GM12878 (cell line): ENCODE results near the gene CNTN4. TPM values are rescaled to one million over a fixed set of nuclear protein-coding genes. Genes with fewer than 3 reads are reported as not detected.

Experiments
- ATAC-seq: fragments of 200-7000 bp; cut with Tn5 transposase; 3 replicates; pipeline ENCODE4 v1.9.1; 2020; ENCODE audit warnings: mild to moderate bottlenecking, moderate library complexity
- BruUV-seq: library from RNA; stranded (reverse); fragments of 400-500 nt; replicated peaks from 2 replicates; lab custom pipeline; 2021; lab: Mats Ljungman, UMichigan
- CTCF ChIA-PET: fragments of 300-600 bp; sonication (Branson Sonifier 250); formaldehyde crosslinking; extraction: SDS; loops from one replicate; lab custom pipeline; 2021; ENCODE audit warnings: inconsistent platforms; lab: Yijun Ruan, JAX
- POLR2A ChIA-PET: fragments of 350-600 bp; formaldehyde crosslinking; extraction: SDS; loops from one replicate; lab custom pipeline; 2021; ENCODE audit warnings: inconsistent platforms; lab: Charles Lee
- RAD21 ChIA-PET: fragments of 300-600 bp; sonication (Branson Sonifier 250); formaldehyde crosslinking; loops from one replicate; lab custom pipeline; 2023; ENCODE audit warnings: antibody characterized with exemption; ENCODE audit not compliant: unreplicated experiment; lab: Charles Lee
- SMC1A ChIA-PET: fragments of 300-600 bp; sonication (Branson Sonifier 250); formaldehyde crosslinking; loops from one replicate; lab custom pipeline; 2023; ENCODE audit not compliant: unreplicated experiment, uncharacterized antibody; lab: Charles Lee
- DNase-seq: peaks from one replicate; pipeline ENCODE4 v3.0.0-alpha.2; 2011; ENCODE audit warnings: low read depth, low spot score
- FAIRE-seq: peaks from 3 replicates; lab custom pipeline; 2011; peaks lifted over from hg19 to GRCh38; lab: Jason Lieb, UNC
- H2AFZ ChIP-seq: 2 replicates; pipeline ENCODE4 v1.6.0; 2011; ENCODE audit warnings: low read depth, low read length, control low read depth; ENCODE audit not compliant: control insufficient read depth
- H3K27ac ChIP-seq: 2 replicates; pipeline ENCODE4 v1.5.1; 2011; ENCODE audit warnings: control low read depth; ENCODE audit not compliant: control insufficient read depth, insufficient read depth
- H3K27me3 ChIP-seq, 2 experiments: replicated peaks in 1 of 2; 2 replicates each; pipeline versions ENCODE4 v1.6.0 to v1.6.1; 2011; ENCODE audit warnings: low read length in 1 of 2; ENCODE audit not compliant: control insufficient read depth in 2 of 2, insufficient read depth in 2 of 2
- H3K36me3 ChIP-seq, 2 experiments: 2 replicates each; pipeline ENCODE4 v1.5.1; 2011; ENCODE audit warnings: low read length in 1 of 2; ENCODE audit not compliant: control insufficient read depth in 2 of 2, insufficient read depth in 2 of 2
- H3K4me1 ChIP-seq: 2 replicates; pipeline ENCODE4 v1.6.1; 2011; ENCODE audit warnings: mild to moderate bottlenecking, low read length, moderate library complexity, mixed read lengths; ENCODE audit not compliant: control insufficient read depth, insufficient read depth
- H3K4me2 ChIP-seq: 2 replicates; pipeline ENCODE4 v1.6.0; 2011; ENCODE audit warnings: control low read depth; ENCODE audit not compliant: control insufficient read depth, insufficient read depth
- H3K4me3 ChIP-seq: fragments of 200-600 bp; sonication (generic); 2 replicates; pipeline ENCODE4 v1.5.1; 2016
- H3K79me2 ChIP-seq: 2 replicates; pipeline ENCODE4 v1.6.0; 2011; ENCODE audit warnings: low read length; ENCODE audit not compliant: control insufficient read depth, insufficient read depth
- H3K9ac ChIP-seq: 2 replicates; pipeline ENCODE4 v1.8.0; 2011; ENCODE audit warnings: low read length, control low read depth, mixed read lengths; ENCODE audit not compliant: control insufficient read depth, insufficient read depth
- H3K9me3 ChIP-seq: replicated peaks from 3 replicates; pipeline ENCODE4 v1.5.1; 2011; ENCODE audit warnings: mild to moderate bottlenecking, low read length; ENCODE audit not compliant: control insufficient read depth, insufficient read depth
- H4K20me1 ChIP-seq: 2 replicates; pipeline ENCODE4 v1.6.0; 2011; ENCODE audit not compliant: control insufficient read depth, insufficient read depth
- NFXL1 ChIP-seq: fragments of 450-650 bp; IDR thresholded peaks from 2 replicates; pipeline ENCODE4 v1.6.1; 2017; ENCODE audit warnings: antibody characterized with exemption, mild to moderate bottlenecking, borderline replicate concordance
- NR2C1 ChIP-seq: fragments of 450-650 bp; IDR thresholded peaks from 2 replicates; pipeline ENCODE4 v1.6.1; 2017; ENCODE audit warnings: antibody characterized with exemption, mild to moderate bottlenecking, moderate library complexity
- NR2C2 ChIP-seq: IDR thresholded peaks from 2 replicates; pipeline ENCODE4 v1.6.1; 2011; ENCODE audit warnings: borderline replicate concordance, low read depth; ENCODE audit not compliant: control insufficient read depth, insufficient read length
- SIX5 ChIP-seq: IDR thresholded peaks from 2 replicates; pipeline ENCODE4 v1.6.1; 2011; ENCODE audit warnings: mild to moderate bottlenecking, low read depth, low read length, moderate library complexity; ENCODE audit not compliant: severe bottlenecking
- ZZZ3 ChIP-seq: IDR thresholded peaks from 2 replicates; pipeline ENCODE4 v1.6.1; 2011; ENCODE audit warnings: low read depth; ENCODE audit not compliant: control insufficient read depth, insufficient read length
- WGBS: methylation state at CpG from one replicate; pipeline ENCODE4 v1.1.6; 2016; ENCODE audit warnings: low lambda C conversion rate; ENCODE audit not compliant: insufficient replicate concordance, insufficient coverage; ENCODE audit errors: missing lambda C conversion rate; 5-methylcytosine and 5-hydroxymethylcytosine counted together
- in situ Hi-C: fragments of 300-500 bp; cut with MboI; formaldehyde crosslinking; loops from 9 replicates; pipeline ENCODE4 v1.14.3; 2018; ENCODE audit warnings: mixed read lengths
- intact Hi-C: fragments of 100-400 bp; cut with micrococcal nuclease; formaldehyde crosslinking; loops from one replicate; pipeline ENCODE4 v1.14.2; 2022; ENCODE audit not compliant: unreplicated experiment
- polyA plus RNA-seq, 11 experiments: library from polyadenylated mRNA; depleted of rRNA in 4 of 11; unstranded in 6 of 11; stranded (reverse) in 5 of 11; fragments of >200 nt; fragmentation: Nextera tagmentation in 4 of 11; fragmentation: Illumina TruSeq in 1 of 11; extraction: Ambion mirVana in 4 of 11; extraction: Trizol in 1 of 11; gene quantifications; 1 replicate in 1 of 11; 2 replicates in 10 of 11; pipeline versions ENCODE4 v1.2.1 to v1.2.3, GENCODE V29; 2011 to 2016; ENCODE audit warnings: inconsistent platforms in 2 of 11, missing spikeins in 2 of 11, low read depth in 1 of 11
- total RNA-seq, 4 experiments: library from RNA; depleted of rRNA in 3 of 4; stranded (reverse); fragments of >200 nt in 3 of 4; fragmentation: Illumina TruSeq in 1 of 4; extraction: Trizol in 1 of 4; gene quantifications; 2 replicates each; pipeline versions ENCODE4 v1.2.1 to v1.2.3, GENCODE V29; 2013 to 2021
- TF ChIP-seq, protein P1 (sequence below): fragments of 450-650 bp; IDR thresholded peaks from 2 replicates; pipeline ENCODE4 v1.6.1; 2017; ENCODE audit warnings: mild to moderate bottlenecking
- TF ChIP-seq, protein P2 (sequence below): IDR thresholded peaks from 2 replicates; pipeline ENCODE4 v1.6.1; 2012; ENCODE audit warnings: low read depth, low read length, improper control_type of control experiment

CNTN4 gene
- total and polyA plus RNA-seq, 10 of the 15 experiments (the other 5 are each of a cell fraction or from before 2014, with no cell fraction given): 0.05 to 0.43 (median 0.15) TPM; not detected in 1

DNA sequence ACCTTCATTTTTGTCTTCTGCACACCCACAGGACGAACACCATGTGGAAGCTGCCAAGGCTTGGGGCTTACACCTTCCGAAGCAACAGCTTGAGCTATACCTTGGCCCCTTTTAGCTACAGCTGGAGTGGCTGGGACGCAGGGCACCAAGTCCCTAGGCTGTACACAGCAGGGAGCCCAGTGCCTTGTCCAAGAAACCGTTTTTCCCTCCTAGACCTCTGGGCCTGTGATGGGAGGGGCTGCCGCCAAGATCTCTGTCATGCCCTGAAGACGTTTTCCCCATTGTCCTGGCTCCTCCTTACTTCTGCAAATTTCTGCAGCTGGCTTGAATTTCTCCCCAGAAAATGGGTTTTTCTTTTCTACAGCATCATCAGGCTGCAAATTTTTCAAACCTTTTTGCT is 7.8 kb downstream of the CNTN4 start:
- intact Hi-C loops: no loop called here
- ChIA-PET POLR2A (no interaction called here), RAD21 (no interaction called here), CTCF (no interaction called here), SMC1A (no interaction called here)
- FAIRE-seq (no peak), DNase-seq (no peak), ATAC-seq (no peak)
- Histone ChIP-seq H3K9ac (no peak overlapping the region), H2AFZ (no peak overlapping the region), H3K79me2 (no peaks in the 10 kb centered on the region), H3K4me2 (no peak overlapping the region), H3K9me3 (no peaks in the 10 kb centered on the region), H3K4me3 (no peak overlapping the region), H3K27ac (no peak overlapping the region), H4K20me1 (no peaks in the 10 kb centered on the region), H3K27me3 (no peaks in the 10 kb centered on the region; a peak in 1 of 4 replicates), H3K4me1 (no peaks in the 10 kb centered on the region), H3K36me3 (no peaks in the 10 kb centered on the region)
- in situ Hi-C loops: no loop called here
- 11% methylated on average over 6 of the region's 6 CpGs for WGBS
- no TSS peak for BruUV-seq
- TF ChIP-seq SIX5 (no peak), NR2C1 (no peak), ZZZ3 (no peak), NFXL1 (no peak), NR2C2 (no peak)
- TF ChIP-seq, protein P1, sequence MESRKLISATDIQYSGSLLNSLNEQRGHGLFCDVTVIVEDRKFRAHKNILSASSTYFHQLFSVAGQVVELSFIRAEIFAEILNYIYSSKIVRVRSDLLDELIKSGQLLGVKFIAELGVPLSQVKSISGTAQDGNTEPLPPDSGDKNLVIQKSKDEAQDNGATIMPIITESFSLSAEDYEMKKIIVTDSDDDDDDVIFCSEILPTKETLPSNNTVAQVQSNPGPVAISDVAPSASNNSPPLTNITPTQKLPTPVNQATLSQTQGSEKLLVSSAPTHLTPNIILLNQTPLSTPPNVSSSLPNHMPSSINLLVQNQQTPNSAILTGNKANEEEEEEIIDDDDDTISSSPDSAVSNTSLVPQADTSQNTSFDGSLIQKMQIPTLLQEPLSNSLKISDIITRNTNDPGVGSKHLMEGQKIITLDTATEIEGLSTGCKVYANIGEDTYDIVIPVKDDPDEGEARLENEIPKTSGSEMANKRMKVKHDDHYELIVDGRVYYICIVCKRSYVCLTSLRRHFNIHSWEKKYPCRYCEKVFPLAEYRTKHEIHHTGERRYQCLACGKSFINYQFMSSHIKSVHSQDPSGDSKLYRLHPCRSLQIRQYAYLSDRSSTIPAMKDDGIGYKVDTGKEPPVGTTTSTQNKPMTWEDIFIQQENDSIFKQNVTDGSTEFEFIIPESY: no peak
- TF ChIP-seq, protein P2, sequence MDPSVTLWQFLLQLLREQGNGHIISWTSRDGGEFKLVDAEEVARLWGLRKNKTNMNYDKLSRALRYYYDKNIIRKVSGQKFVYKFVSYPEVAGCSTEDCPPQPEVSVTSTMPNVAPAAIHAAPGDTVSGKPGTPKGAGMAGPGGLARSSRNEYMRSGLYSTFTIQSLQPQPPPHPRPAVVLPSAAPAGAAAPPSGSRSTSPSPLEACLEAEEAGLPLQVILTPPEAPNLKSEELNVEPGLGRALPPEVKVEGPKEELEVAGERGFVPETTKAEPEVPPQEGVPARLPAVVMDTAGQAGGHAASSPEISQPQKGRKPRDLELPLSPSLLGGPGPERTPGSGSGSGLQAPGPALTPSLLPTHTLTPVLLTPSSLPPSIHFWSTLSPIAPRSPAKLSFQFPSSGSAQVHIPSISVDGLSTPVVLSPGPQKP: no peak
